CD4-positive, alpha-beta T cell treated with Interleukin-21 for 1 hour (primary cell): Measurements from ENCODE around the gene NPSR1.
"Not testable (repeated sequence)": the region's sequence is repeated elsewhere in the genome, so short reads cannot be mapped to it uniquely, and the experiment has no call there.

Source experiments
- DNase-seq: peaks from one replicate; pipeline ENCODE4 v3.0.0-alpha.2; 2020

Gene NPSR1

GRCh38 chr7:34878944-34879735 is 221.1 kb downstream of the NPSR1 start:
- not testable (repeated sequence) for DNase-seq

GRCh38 chr7:34879871-34880270 is 221.9 kb downstream of the NPSR1 start:
- no peak for DNase-seq

GRCh38 chr7:34883855-34884254 is 225.8 kb downstream of the NPSR1 start:
- DNase-seq, result not testable (repeated sequence)

- DNase-seq, result no peak
Measured at GRCh38 chr7:34886856-34887255, 228.8 kb downstream of the NPSR1 start.

GRCh38 chr7:34889951-34890350 is 231.9 kb downstream of the NPSR1 start:
- no peak for DNase-seq

- no peak for DNase-seq
Measured at GRCh38 chr7:34895202-34895601, 237.2 kb downstream of the NPSR1 start.
